SK-N-SH treated with all-trans-retinoic acid at 6 μM for 48 hours (cell line): ENCODE data around the gene SPINK4.

Experiments
- ARNTL ChIP-seq: fragments of 450-650 bp; formaldehyde crosslinking; IDR thresholded peaks from 2 replicates; pipeline ENCODE4 v1.5.0; 2020; ENCODE audit warnings: low read depth, mild to moderate bottlenecking, moderate library complexity, borderline replicate concordance
- BACH2 ChIP-seq: fragments of 250-450 bp; sonication (Bioruptor Pico); IDR thresholded peaks from 2 replicates; pipeline ENCODE4 v1.9.0; 2021; ENCODE audit warnings: mild to moderate bottlenecking, borderline replicate concordance
- CREB5 ChIP-seq: fragments of 250-450 bp; sonication (Bioruptor Pico); IDR thresholded peaks from 2 replicates; pipeline ENCODE4 v1.5.1; 2020; ENCODE audit warnings: low read depth, mild to moderate bottlenecking, moderate library complexity
- CSDC2 ChIP-seq: fragments of 250-450 bp; sonication (Bioruptor Pico); IDR thresholded peaks from 2 replicates; pipeline ENCODE4 v1.5.0; 2020; ENCODE audit warnings: mild to moderate bottlenecking, moderate library complexity
- CSRNP3 ChIP-seq: fragments of 250-450 bp; sonication (Bioruptor Pico); IDR thresholded peaks from 2 replicates; pipeline ENCODE4 v1.5.1; 2021; ENCODE audit warnings: mild to moderate bottlenecking, moderate library complexity
- GLIS3 ChIP-seq: fragments of 250-450 bp; sonication (Bioruptor Pico); IDR thresholded peaks from 2 replicates; pipeline ENCODE4 v1.5.0; 2020; ENCODE audit warnings: mild to moderate bottlenecking, moderate library complexity
- ISL1 ChIP-seq: fragments of 250-450 bp; sonication (Bioruptor Pico); IDR thresholded peaks from 2 replicates; pipeline ENCODE4 v2.1.2; 2022; ENCODE audit warnings: mild to moderate bottlenecking, moderate library complexity
- PATZ1 ChIP-seq: fragments of 250-450 bp; sonication (Bioruptor Pico); IDR thresholded peaks from 2 replicates; pipeline ENCODE4 v1.8.0; 2020; ENCODE audit warnings: mild to moderate bottlenecking, moderate library complexity, borderline replicate concordance
- PPARA ChIP-seq: fragments of 250-450 bp; sonication (Bioruptor Pico); IDR thresholded peaks from 2 replicates; pipeline ENCODE4 v1.5.0; 2020; ENCODE audit warnings: mild to moderate bottlenecking, borderline replicate concordance
- RARB ChIP-seq: fragments of 250-450 bp; sonication (Bioruptor Pico); IDR thresholded peaks from 2 replicates; pipeline ENCODE4 v1.8.0; 2021; ENCODE audit warnings: mild to moderate bottlenecking, moderate library complexity
- TCF4 ChIP-seq: fragments of 250-450 bp; sonication (Bioruptor Pico); IDR thresholded peaks from 2 replicates; pipeline ENCODE4 v1.8.0; 2021; ENCODE audit warnings: mild to moderate bottlenecking, moderate library complexity, borderline replicate concordance
- TOX ChIP-seq: fragments of 250-450 bp; sonication (Bioruptor Pico); IDR thresholded peaks from 2 replicates; pipeline ENCODE4 v1.8.0; 2021; ENCODE audit warnings: mild to moderate bottlenecking, moderate library complexity, borderline replicate concordance
- ZC3H10 ChIP-seq: fragments of 250-450 bp; sonication (Bioruptor Pico); IDR thresholded peaks from 2 replicates; pipeline ENCODE4 v1.5.1; 2021; ENCODE audit warnings: mild to moderate bottlenecking, moderate library complexity
- ZFP3 ChIP-seq: fragments of 250-450 bp; sonication (Bioruptor Pico); IDR thresholded peaks from 2 replicates; pipeline ENCODE4 v1.5.0; 2020; ENCODE audit warnings: mild to moderate bottlenecking, moderate library complexity

GRCh38 chr9:33210006-33210715 lies 29.8 kb upstream of the SPINK4 start:
- no peak for TF ChIP-seq GLIS3
- no peak for TF ChIP-seq PATZ1 (CRISPR knock-in tag)
- TF ChIP-seq ARNTL (CRISPR knock-in tag), result no peak
- no peak for TF ChIP-seq ISL1 (CRISPR knock-in tag)
- TF ChIP-seq CREB5, result no peak
- no peak for TF ChIP-seq ZC3H10 (CRISPR knock-in tag)
- no peak for TF ChIP-seq PPARA (CRISPR knock-in tag)
- TF ChIP-seq ZFP3 (CRISPR knock-in tag), result no peak
- TF ChIP-seq BACH2, result no peak
- TF ChIP-seq RARB (CRISPR knock-in tag), result no peak
- no peak for TF ChIP-seq TCF4 (CRISPR knock-in tag)
- no peak for TF ChIP-seq CSRNP3 (CRISPR knock-in tag)
- TF ChIP-seq TOX (CRISPR knock-in tag), result no peak
- TF ChIP-seq CSDC2 (CRISPR knock-in tag), result no peak
